GM18519 (cell line): ENCODE measurements around the gene NRSN2.
"Not testable (repeated sequence)": the region's sequence is repeated elsewhere in the genome, so short reads cannot be mapped to it uniquely, and the experiment has no call there.

Experiments
- ATAC-seq: cut with Tn5 transposase; IDR thresholded peaks from one replicate; pipeline ENCODE4 v1.9.1; 2021; ENCODE audit warnings: mild to moderate bottlenecking, moderate library complexity; ENCODE audit not compliant: unreplicated experiment, low FRiP score

Gene NRSN2

GRCh38 chr20:371755-372542 is 25.0 kb downstream of the NRSN2 start:
- no peak for ATAC-seq

DNA sequence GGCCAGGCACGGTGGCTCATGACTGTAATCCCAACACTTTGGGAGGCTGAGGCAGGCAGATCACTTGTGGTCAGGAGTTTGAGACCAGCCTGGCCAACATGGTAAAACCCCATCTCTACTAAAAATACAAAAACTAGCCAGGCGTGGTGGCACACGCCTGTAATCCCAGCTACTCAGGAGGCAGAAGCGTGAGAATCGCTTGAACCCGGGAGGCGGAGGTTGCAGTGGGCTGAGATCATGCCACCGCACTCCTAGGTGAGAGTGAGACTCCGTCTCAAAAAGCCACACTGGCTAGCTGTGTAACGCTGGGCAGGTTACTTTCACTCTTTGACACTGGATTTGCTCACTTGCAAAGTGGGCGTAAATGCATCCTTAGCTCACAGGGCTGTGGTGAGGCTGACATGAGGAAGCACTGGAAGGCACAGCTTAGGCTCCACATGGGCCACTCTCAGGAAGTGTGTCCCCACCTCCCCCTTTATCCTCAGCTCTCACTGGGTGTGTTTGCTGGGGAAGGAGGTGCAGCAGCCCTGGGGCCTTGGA is 25.7 kb downstream of the NRSN2 start:
- ATAC-seq = not testable (repeated sequence)

GRCh38 chr20:373171-373890 is 26.4 kb downstream of the NRSN2 start:
- ATAC-seq = no peak

GRCh38 chr20:375265-375889 is 28.5 kb downstream of the NRSN2 start:
- no peak for ATAC-seq

- ATAC-seq = no peak
Measured at GRCh38 chr20:376089-376488, 29.2 kb downstream of the NRSN2 start.

- ATAC-seq = no peak
Measured at GRCh38 chr20:376750-377149, 29.8 kb downstream of the NRSN2 start.

DNA sequence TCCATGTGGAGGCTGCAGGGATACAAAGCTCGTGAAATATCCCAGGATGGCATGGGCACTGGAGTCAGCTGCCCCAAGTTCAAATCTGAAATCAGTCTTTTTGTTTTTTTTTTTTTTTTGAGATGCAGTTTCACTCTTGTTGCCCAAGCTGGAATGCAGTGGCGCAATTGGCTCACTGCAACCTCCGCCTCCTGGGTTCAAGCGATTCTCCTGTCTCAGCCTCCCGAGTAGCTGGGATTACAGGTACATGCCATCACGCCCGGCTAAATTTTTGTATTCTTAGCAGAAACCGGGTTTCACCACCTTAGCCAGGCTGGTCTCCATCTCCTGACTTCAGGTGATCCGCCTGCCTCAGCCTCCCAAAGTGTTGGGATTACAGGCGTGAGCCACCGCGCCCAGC is 30.7 kb downstream of the NRSN2 start:
- not testable (repeated sequence) for ATAC-seq

DNA sequence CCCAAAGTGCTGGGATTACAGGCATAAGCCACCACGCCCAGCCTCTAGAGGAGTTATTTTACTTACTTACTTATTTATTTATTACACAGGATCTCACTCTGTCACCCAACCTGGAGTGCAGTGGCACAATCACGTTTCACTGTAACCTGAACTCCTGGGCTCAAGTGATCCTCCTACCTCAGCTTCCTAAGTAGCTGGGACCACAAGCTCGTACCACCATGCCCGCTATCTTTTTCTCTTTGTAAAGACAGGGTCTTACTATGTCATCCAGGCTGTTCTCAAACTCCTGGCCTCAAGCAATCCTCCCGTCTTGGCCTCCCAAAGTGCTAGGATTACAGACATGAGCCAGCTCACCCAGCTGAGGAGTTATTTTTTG is 32.0 kb downstream of the NRSN2 start:
- ATAC-seq = no peak

GRCh38 chr20:380763-381580 is 34.1 kb downstream of the NRSN2 start:
- peak; percentile 32 for ATAC-seq

DNA sequence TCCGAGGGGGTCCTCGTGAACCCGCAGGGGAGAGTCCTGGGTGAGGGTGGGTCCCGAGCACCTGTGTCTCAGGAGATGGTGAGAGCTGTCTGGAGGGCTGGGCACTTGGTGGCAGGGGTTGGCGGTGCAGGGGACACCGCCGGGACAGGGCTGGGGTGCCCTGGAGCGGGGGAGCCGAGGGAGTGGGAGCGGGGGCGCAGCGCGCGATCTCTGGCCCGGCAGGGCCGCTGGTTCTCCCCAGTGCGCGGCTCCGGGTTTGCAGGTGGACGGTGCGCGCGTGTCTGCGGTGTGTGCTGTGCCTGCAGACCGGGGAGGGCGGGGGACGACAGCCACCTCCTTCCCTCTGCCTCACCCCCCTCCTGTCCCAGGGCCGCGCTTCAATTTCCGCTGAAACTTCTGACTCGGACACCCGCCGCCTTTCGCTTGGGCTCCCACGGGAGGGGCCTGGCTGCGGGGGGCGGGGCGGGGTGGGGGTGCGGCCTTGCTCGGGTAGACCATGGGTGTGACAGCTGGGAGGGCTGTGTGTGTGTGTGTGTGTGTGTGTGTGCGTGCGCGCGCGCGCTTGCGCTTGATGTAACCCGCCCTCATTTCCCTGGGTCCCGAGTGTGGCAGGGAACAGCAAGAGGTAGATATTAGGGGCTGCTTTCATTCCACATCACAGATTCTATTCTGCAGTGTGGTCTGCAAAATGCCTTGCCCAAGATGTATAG is 34.8 kb downstream of the NRSN2 start:
- ATAC-seq = peak; percentile 37

- no peak for ATAC-seq
Measured at GRCh38 chr20:382291-383115, 35.6 kb downstream of the NRSN2 start.

GRCh38 chr20:383889-384288 is 37.0 kb downstream of the NRSN2 start:
- ATAC-seq = no peak

DNA sequence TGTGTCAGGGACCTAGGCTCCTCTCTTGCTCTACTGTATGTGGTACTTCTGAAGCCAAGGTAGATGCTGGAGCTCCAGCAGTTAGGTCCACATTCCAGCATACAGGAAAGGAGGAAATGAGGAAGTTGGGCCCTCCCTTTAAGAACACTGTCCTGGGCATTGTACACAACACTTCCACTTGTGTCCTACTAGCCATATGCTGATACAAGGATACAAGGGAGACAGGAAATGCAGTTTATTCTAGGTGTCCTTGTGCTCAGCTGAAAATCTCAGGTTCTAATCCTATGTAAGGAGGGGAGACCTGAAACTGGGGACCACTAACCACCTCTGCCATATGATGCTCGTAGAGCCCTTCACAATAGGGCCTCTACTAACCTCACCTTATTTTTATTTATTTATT is 37.8 kb downstream of the NRSN2 start:
- no peak for ATAC-seq

DNA sequence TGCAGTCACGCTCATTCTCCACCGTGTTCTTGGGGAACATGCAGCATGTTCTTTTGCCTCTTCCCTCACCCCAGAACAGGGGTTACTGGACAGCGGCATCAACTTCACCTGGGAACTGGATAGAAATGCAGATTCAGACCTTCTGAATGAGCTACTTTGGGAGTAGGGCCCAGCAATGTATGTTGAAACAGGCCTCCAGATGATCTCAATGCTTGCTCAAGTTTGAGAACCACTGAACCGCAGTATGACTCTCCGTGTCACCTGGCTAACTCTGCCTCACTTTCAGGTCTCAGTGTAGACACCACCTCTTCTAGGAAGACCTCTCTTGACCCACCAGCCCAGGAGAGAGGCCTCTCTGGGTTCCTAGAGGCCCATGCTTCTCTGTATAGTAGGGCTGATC is 38.5 kb downstream of the NRSN2 start:
- no peak for ATAC-seq

- not testable (repeated sequence) for ATAC-seq
Measured at GRCh38 chr20:386634-387033, 39.7 kb downstream of the NRSN2 start.

- no peak for ATAC-seq
Measured at GRCh38 chr20:387520-387919, 40.6 kb downstream of the NRSN2 start.

GRCh38 chr20:388034-388994 is 41.4 kb downstream of the NRSN2 start:
- ATAC-seq = no peak

GRCh38 chr20:389220-389619 is 42.3 kb downstream of the NRSN2 start:
- no peak for ATAC-seq
